Measurements from ENCODE around the gene DNAAF5. TPM values are rescaled to one million over a fixed set of nuclear protein-coding genes. Genes with fewer than 3 reads are reported as not detected.

Gene DNAAF5
- polyA plus RNA-seq, 3 donors: 11.0 to 14.6 (median 11.8) TPM

GRCh38 chr7:816300-816750, 89.8 kb downstream of the DNAAF5 start:
- 0 to 2% (median 0%) methylated on average over 8 to 51 of the region's 51 CpGs for WGBS, 3 donors
- peak overlapping the region; percentile 80 for H3K27ac ChIP-seq (ENCODE audit: low read depth, low read length)

GRCh38 chr7:816751-817671, 90.5 kb downstream of the DNAAF5 start:
- WGBS, 3 donors: 0 to 1% (median 1%) methylated on average over 62 to 87 of the region's 88 CpGs
- H3K27ac ChIP-seq (ENCODE audit: low read depth, low read length): peak overlapping the region; percentile 80

- WGBS, 3 donors: 79 to 91% (median 82%) methylated on average over 8 of the region's 8 CpGs
- no peak overlapping the region for H3K27ac ChIP-seq (ENCODE audit: low read depth, low read length)
These were observed 91.7 kb downstream of the DNAAF5 start for GRCh38 chr7:818031-818699.

GRCh38 chr7:820341-820740, 93.8 kb downstream of the DNAAF5 start:
- no peak overlapping the region for H3K27ac ChIP-seq (ENCODE audit: low read depth, low read length)
- WGBS, 3 donors: 79 to 94% (median 90%) methylated on average over 1 of the region's 1 CpG

GRCh38 chr7:821688-822087, 95.2 kb downstream of the DNAAF5 start:
- 71 to 73% (median 72%) methylated on average over 11 of the region's 11 CpGs for WGBS, 3 donors
- H3K27ac ChIP-seq (ENCODE audit: low read depth, low read length): no peak overlapping the region

- no peak overlapping the region for H3K27ac ChIP-seq (ENCODE audit: low read depth, low read length)
- 80 to 92% (median 89%) methylated on average over 32 of the region's 32 CpGs for WGBS, 3 donors
These were observed 96.3 kb downstream of the DNAAF5 start for GRCh38 chr7:822692-823276.

- H3K27ac ChIP-seq (ENCODE audit: low read depth, low read length): no peak overlapping the region
- 63 to 78% (median 67%) methylated on average over 8 of the region's 8 CpGs for WGBS, 3 donors
These were observed 97.2 kb downstream of the DNAAF5 start for GRCh38 chr7:823649-824048.

- H3K27ac ChIP-seq (ENCODE audit: low read depth, low read length): no peak overlapping the region
- WGBS, 3 donors: 68 to 83% (median 71%) methylated on average over 7 of the region's 7 CpGs
These were observed 97.6 kb downstream of the DNAAF5 start for GRCh38 chr7:824081-824480.

GRCh38 chr7:824664-825063, 98.2 kb downstream of the DNAAF5 start:
- WGBS, 3 donors: 53 to 79% (median 63%) methylated on average over 11 of the region's 11 CpGs
- no peak overlapping the region for H3K27ac ChIP-seq (ENCODE audit: low read depth, low read length)

GRCh38 chr7:825386-825785, 98.9 kb downstream of the DNAAF5 start:
- no peak overlapping the region for H3K27ac ChIP-seq (ENCODE audit: low read depth, low read length)
- 58 to 67% (median 64%) methylated on average over 6 of the region's 6 CpGs for WGBS, 3 donors

- 61 to 77% (median 66%) methylated on average over 29 of the region's 29 CpGs for WGBS, 3 donors
- H3K27ac ChIP-seq (ENCODE audit: low read depth, low read length): no peak overlapping the region
These were observed 99.9 kb downstream of the DNAAF5 start for GRCh38 chr7:826230-826917.

- no peak overlapping the region for H3K27ac ChIP-seq (ENCODE audit: low read depth, low read length)
- 87 to 93% (median 90%) methylated on average over 14 of the region's 14 CpGs for WGBS, 3 donors
These were observed 102.5 kb downstream of the DNAAF5 start for GRCh38 chr7:828793-829561.

GRCh38 chr7:830069-830468, 103.6 kb downstream of the DNAAF5 start:
- WGBS, 3 donors: 64 to 85% (median 69%) methylated on average over 12 of the region's 12 CpGs
- no peak overlapping the region for H3K27ac ChIP-seq (ENCODE audit: low read depth, low read length)

GRCh38 chr7:831596-832166, 105.2 kb downstream of the DNAAF5 start:
- WGBS, 3 donors: 12 to 16% (median 15%) methylated on average over 7 of the region's 7 CpGs
- no peak overlapping the region for H3K27ac ChIP-seq (ENCODE audit: low read depth, low read length)

- peak within 1 kb of the TSS; percentile 45 for H3K27ac ChIP-seq (ENCODE audit: low read depth, low read length)
- 48 to 61% (median 56%) methylated on average over 24 of the region's 24 CpGs for WGBS, 3 donors
These were observed 105.9 kb downstream of the DNAAF5 start, which contains the start of gene SUN1 for GRCh38 chr7:832167-832967. TSS of gene SUN1 (plus strand) at chr7:832476. CDS start at chr7:832525, 49 bp downstream.

GRCh38 chr7:832968-833424, 106.5 kb downstream of the DNAAF5 start:
- H3K27ac ChIP-seq (ENCODE audit: low read depth, low read length): peak overlapping the region; percentile 45
- WGBS, 3 donors: 79 to 90% (median 86%) methylated on average over 15 of the region's 15 CpGs

Data from adipose tissue (tissue), 3 donors.